Loucy (cell line): Measurements from ENCODE around the gene MGAT5.

Source experiments
- CTCF ChIP-seq: fragments of 200-600 bp; sonication (generic); conservative IDR thresholded peaks from 2 replicates; pipeline ENCODE4 v1.5.1; 2014; ENCODE audit warnings: mild to moderate bottlenecking, antibody characterized with exemption, low read length
- EZH2phosphoT487 ChIP-seq: fragments of 200-600 bp; IDR thresholded peaks from 2 replicates; pipeline ENCODE4 v1.6.1; 2018; ENCODE audit warnings: antibody characterized with exemption, mild to moderate bottlenecking, moderate library complexity, borderline replicate concordance

GRCh38 chr2:134280726-134281125 lies 26.9 kb downstream of the MGAT5 start:
- TF ChIP-seq CTCF (no peak), EZH2phosphoT487 (no peak)
